ENCODE data around the gene NCKAP5. TPM values are rescaled to one million over a fixed set of nuclear protein-coding genes. Genes with fewer than 3 reads are reported as not detected.

Gene NCKAP5
- total RNA-seq, 1 donor from 2014 or later, result 0.87 TPM

DNA sequence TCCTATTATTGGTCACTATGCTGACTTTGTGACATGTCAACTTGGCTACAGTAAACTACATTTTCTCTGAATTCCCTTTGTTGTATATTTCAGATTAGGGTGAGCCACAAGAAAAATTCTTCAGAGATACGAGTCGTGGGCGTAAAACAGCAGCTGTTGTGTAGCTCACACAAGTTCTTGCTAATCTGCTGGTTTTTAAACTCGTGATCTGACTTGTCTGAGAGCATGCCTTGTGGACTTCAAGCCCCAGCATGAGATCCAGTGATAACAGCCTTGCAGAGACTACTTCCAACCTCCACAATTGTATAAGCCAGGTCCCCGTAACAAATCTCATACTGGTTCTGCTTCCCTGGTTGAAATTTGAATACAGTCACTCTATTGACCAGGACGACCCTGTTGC is 638.5 kb downstream of the NCKAP5 start:
- no peak overlapping the region for H3K4me3 Mint-ChIP-seq (ENCODE audit: unreplicated experiment)
- TF ChIP-seq, protein P1, sequence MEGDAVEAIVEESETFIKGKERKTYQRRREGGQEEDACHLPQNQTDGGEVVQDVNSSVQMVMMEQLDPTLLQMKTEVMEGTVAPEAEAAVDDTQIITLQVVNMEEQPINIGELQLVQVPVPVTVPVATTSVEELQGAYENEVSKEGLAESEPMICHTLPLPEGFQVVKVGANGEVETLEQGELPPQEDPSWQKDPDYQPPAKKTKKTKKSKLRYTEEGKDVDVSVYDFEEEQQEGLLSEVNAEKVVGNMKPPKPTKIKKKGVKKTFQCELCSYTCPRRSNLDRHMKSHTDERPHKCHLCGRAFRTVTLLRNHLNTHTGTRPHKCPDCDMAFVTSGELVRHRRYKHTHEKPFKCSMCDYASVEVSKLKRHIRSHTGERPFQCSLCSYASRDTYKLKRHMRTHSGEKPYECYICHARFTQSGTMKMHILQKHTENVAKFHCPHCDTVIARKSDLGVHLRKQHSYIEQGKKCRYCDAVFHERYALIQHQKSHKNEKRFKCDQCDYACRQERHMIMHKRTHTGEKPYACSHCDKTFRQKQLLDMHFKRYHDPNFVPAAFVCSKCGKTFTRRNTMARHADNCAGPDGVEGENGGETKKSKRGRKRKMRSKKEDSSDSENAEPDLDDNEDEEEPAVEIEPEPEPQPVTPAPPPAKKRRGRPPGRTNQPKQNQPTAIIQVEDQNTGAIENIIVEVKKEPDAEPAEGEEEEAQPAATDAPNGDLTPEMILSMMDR (IDR thresholded peaks at IDR 0.05), result no peak
- peaks cover 2% of the 10 kb centered on the region for H3K27me3 Mint-ChIP-seq (ENCODE audit: low read depth)
- no peaks in the 10 kb centered on the region for H3K36me3 Mint-ChIP-seq (ENCODE audit: low read depth)
- H3K9me3 Mint-ChIP-seq (ENCODE audit: low read depth), result peaks cover 8% of the 10 kb centered on the region
- no peaks in the 10 kb centered on the region for H3K4me1 Mint-ChIP-seq (ENCODE audit: low read depth)
- no peak overlapping the region for H3K27ac Mint-ChIP-seq (ENCODE audit: unreplicated experiment)
- DNase-seq (ENCODE audit: low spot score), result no peak

DNA sequence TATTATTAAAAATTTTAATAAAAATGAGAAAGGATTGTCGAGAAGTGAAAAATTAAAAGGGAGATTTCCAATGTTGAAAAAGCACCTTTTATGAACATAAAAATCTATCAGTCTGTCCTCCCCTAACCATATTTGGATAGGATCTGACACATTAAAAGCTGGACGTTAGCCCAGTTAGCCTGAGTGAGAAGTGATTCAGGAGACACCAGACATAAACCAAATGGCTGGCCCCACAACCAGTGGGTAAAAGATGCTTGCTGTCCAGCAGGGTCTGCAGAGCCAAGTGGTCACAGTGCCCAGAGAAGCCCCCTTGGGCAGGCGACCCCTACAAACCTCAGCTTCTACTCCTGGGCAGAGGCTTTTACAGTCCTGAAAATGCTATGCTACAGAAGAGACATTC is 644.5 kb downstream of the NCKAP5 start:
- Mint-ChIP-seq H3K4me3 (ENCODE audit: unreplicated experiment) (no peak overlapping the region), H3K36me3 (ENCODE audit: low read depth) (no peaks in the 10 kb centered on the region), H3K9me3 (ENCODE audit: low read depth) (peaks cover 8% of the 10 kb centered on the region), H3K27me3 (ENCODE audit: low read depth) (peaks cover under 1% of the 10 kb centered on the region), H3K4me1 (ENCODE audit: low read depth) (no peaks in the 10 kb centered on the region), H3K27ac (ENCODE audit: unreplicated experiment) (no peak overlapping the region)
- TF ChIP-seq, protein P1 (IDR thresholded peaks at IDR 0.05), result no peak
- DNase-seq (ENCODE audit: low spot score), result no peak

DNA sequence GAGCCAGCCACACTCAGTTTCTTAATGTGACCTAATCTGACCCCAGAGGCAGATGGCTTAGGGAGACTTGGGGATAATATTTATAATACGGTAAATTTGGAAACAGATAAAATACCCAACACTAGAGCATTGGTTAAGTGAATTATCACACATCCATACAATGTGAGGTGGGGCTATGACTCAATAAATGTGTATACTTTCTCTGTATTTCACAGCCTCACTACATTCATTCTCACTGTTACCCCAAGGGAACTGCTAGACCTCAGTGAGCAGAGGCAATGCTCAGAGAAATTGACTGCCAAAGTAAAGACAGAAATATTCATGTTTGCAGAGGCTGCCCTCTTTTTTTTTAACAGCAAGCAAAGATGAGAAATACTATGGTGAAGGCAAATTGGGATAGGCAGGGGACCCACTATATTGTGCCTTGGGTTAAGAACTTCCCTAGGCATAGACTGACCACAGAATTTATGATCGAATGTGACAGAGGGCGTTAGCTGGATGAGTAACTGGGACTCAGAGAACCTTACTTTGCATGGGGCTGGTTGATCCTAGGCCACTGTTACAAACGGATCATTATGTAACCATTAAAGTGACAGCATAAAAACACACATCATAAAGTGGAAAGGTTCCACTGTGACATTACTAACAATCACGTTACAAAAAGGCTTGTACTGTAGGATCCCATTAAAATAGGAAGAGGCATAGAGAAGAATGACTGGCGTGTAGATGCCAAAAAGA is 652.3 kb downstream of the NCKAP5 start:
- Mint-ChIP-seq H3K27me3 (ENCODE audit: low read depth) (no peaks in the 10 kb centered on the region), H3K4me1 (ENCODE audit: low read depth) (no peaks in the 10 kb centered on the region), H3K36me3 (ENCODE audit: low read depth) (no peaks in the 10 kb centered on the region)

DNA sequence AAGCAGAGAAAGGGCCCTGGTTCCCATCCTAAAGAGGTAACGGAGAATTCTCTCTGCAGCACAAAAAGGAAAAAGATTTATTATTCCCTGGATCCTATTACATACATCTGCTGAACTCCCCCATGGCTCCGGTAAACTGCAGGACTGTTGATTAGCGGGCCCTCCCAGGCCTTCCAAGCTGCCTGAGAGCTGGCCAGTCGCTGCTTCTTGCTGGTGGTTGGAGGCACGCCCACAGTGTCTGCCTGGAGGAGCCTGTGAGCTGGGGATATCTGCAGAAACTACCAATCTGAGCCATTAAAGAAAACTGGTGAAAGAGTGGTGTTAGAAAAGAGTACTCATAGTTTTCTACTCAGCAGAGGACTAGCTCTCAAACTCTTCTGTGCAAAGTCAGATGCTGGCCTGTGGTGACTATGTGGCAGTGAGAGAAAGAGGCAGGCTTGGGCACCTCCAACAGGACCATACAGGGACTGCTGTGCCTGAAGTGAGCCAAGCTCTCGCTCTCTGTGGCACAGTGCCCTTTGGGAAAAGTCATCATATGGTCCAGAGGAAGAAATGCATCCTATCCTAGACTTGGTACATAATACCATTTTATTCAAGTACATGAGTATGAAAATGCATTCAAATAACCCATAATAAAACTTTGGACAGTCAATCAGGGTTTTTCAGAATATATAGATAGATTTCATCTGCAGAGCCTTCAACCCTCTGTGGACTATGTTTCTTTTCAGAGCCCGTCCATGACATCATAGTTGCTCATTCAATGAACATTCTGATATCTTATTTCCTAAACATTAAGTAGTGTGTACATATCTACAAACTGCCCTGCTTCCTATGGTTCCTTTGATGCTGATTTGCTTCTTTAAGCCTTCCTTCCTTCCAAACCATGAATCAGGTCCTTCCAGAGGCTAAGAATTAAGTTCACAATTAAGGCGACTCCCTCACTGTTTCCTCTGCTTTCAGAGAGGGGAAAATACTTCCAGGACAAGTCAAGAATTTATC is 656.2 kb downstream of the NCKAP5 start:
- no peak for DNase-seq (ENCODE audit: low spot score)
- H3K4me1 Mint-ChIP-seq (ENCODE audit: low read depth), result no peaks in the 10 kb centered on the region
- H3K36me3 Mint-ChIP-seq (ENCODE audit: low read depth), result no peaks in the 10 kb centered on the region
- TF ChIP-seq, protein P1 (IDR thresholded peaks at IDR 0.05), result peak; percentile 31
- H3K4me3 Mint-ChIP-seq (ENCODE audit: unreplicated experiment), result no peak overlapping the region
- H3K27me3 Mint-ChIP-seq (ENCODE audit: low read depth), result no peaks in the 10 kb centered on the region
- peaks cover 3% of the 10 kb centered on the region for H3K9me3 Mint-ChIP-seq (ENCODE audit: low read depth)
- H3K27ac Mint-ChIP-seq (ENCODE audit: unreplicated experiment), result no peak overlapping the region

More for the DNA sequence above, 652.3 kb downstream of the NCKAP5 start:
- TF ChIP-seq, protein P1 (IDR thresholded peaks at IDR 0.05), result no peak
- no peak for DNase-seq (ENCODE audit: low spot score)
- no peaks in the 10 kb centered on the region for H3K9me3 Mint-ChIP-seq (ENCODE audit: low read depth)
- H3K27ac Mint-ChIP-seq (ENCODE audit: unreplicated experiment), result no peak overlapping the region
- no peak overlapping the region for H3K4me3 Mint-ChIP-seq (ENCODE audit: unreplicated experiment)

DNA sequence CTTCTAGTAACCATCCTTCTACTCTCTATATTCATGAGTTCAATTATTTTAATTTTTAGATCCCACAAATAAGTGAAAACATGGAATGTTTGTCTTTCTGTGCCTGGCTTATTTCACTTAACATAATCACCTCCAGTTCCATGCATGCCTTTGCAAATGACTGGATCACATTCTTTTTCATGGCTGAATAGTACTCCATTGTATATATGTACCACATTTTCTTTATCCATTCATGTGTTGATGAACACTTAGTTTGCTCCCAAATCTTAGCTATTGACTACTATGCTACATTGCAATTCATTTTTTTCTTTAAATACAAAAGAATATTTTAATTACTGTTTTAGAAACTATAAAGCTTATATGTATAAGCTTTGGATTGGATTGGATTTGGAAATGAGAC is 657.8 kb downstream of the NCKAP5 start:
- DNase-seq (ENCODE audit: low spot score), result no peak
- Mint-ChIP-seq H3K4me1 (ENCODE audit: low read depth) (no peaks in the 10 kb centered on the region), H3K36me3 (ENCODE audit: low read depth) (no peaks in the 10 kb centered on the region), H3K4me3 (ENCODE audit: unreplicated experiment) (no peak overlapping the region), H3K27me3 (ENCODE audit: low read depth) (no peaks in the 10 kb centered on the region), H3K27ac (ENCODE audit: unreplicated experiment) (no peak overlapping the region), H3K9me3 (ENCODE audit: low read depth) (peaks cover 3% of the 10 kb centered on the region)
- TF ChIP-seq, protein P1 (IDR thresholded peaks at IDR 0.05), result no peak

All from chondrocyte (in vitro differentiated cells).